Activated T-helper 2 cell treated with anti-CD3 and anti-CD28 coated beads, Interferon-gamma antibody, Interleukin-2, Interleukin-4, amounts not matched to agents 10 μg/mL and 5 μg/mL and 100 μg/mL, durations not matched to agents 14 hours and 24 hours and 36 hours (primary cell): Measurements from ENCODE around the gene INPP4A. TPM values are rescaled to one million over a fixed set of nuclear protein-coding genes. Genes with fewer than 3 reads are reported as not detected.

Source experiments
- DNase-seq: peaks from one replicate; pipeline ENCODE4 v3.0.0; 2021; ENCODE audit warnings: low spot score
- H3K27ac Mint-ChIP-seq: one replicate; pipeline ENCODE4 v1.8.0; 2021; ENCODE audit warnings: mixed read lengths
- H3K27me3 Mint-ChIP-seq: one replicate; pipeline ENCODE4 v1.8.0; 2021; ENCODE audit warnings: low read depth, mixed read lengths
- H3K36me3 Mint-ChIP-seq: one replicate; pipeline ENCODE4 v1.8.0; 2021; ENCODE audit warnings: low read depth, mixed read lengths
- H3K4me1 Mint-ChIP-seq: one replicate; pipeline ENCODE4 v1.8.0; 2021; ENCODE audit warnings: low read depth, mixed read lengths
- H3K4me3 Mint-ChIP-seq: one replicate; pipeline ENCODE4 v1.8.0; 2021; ENCODE audit warnings: low read depth, mild to moderate bottlenecking, moderate library complexity, mixed read lengths
- H3K9me3 Mint-ChIP-seq: one replicate; pipeline ENCODE4 v1.8.0; 2021; ENCODE audit warnings: mixed read lengths
- intact Hi-C: fragments of 100-400 bp; cut with micrococcal nuclease; formaldehyde crosslinking; loops from one replicate; pipeline ENCODE4 v1.15.1; 2023
- total RNA-seq: library from RNA; stranded (reverse); gene quantifications from 2 replicates; pipeline ENCODE4 v1.2.3, GENCODE V29; 2022

The INPP4A gene
- total RNA-seq, 1 donor from 2014 or later, result 35.9 TPM

DNA sequence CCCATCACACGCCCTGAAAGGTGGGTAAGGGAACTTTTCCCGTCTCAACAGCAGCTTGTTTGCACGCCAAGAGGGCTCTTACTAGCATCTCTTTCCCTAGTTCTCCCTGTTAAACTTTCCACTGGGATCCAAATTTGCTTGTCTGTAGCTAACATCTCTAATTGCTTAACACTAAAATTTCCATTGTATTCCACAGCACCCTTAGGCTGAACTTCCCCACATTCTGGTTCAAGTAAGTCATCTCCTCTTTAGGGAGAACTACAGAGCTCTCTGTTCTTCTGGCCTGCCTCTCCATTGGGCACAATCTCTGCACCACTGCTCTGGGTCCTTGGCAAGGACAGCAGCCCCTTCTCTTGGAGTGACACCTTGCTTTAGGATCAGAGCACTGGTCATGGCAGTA is 187.7 kb downstream of the INPP4A start:
- Mint-ChIP-seq H3K27ac (no peak overlapping the region), H3K36me3 (peaks cover 68% of the 10 kb centered on the region), H3K27me3 (no peaks in the 10 kb centered on the region), H3K4me3 (no peak overlapping the region), H3K4me1 (peaks cover 34% of the 10 kb centered on the region), H3K9me3 (no peaks in the 10 kb centered on the region)
- no peak for DNase-seq
- intact Hi-C loops, result loop anchor here (10.0 kb wide), 1 partner anchor 522 kb away; the partner anchor contains the start of genes LIPT1 and TSGA10

DNA sequence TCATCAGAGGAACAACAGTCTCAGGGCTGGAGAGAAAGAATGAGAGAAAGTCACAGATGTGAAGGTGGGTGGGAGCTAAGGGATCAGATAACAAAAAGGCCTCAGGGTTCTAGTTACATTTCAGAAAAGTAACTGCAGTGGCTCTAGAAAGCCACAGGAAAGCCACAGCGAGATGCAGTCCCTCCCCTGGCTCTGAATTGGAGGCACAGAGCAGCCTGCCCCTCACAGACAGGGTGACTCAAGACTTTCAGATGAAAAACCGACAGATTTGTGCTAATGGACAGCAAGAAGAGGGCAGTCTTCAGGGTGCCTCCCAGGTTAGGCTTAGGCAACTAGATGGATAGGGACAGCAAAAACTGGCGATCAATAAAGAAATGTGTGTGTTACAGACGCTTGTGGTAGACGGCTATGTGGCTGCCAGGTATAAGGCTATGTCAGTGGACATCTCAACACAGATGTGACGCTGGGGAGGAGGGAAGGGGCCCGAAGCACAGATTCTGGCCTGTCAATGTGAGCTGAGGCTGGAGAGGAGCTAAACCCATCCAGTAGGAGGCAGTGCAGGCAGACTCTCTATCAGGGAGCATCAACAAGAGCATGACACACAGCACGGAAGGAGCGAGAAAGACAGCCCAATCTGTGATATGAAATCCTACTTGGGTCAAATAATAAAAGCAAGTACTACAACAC is 189.9 kb downstream of the INPP4A start:
- Mint-ChIP-seq H3K27ac (peak overlapping the region; percentile 91), H3K4me1 (peaks cover 45% of the 10 kb centered on the region), H3K36me3 (peaks cover 66% of the 10 kb centered on the region), H3K27me3 (no peaks in the 10 kb centered on the region), H3K4me3 (peak overlapping the region; percentile 63), H3K9me3 (no peaks in the 10 kb centered on the region)
- DNase-seq, result peak; percentile 42
- intact Hi-C loops, result loop anchor here (5.0 to 10.0 kb wide), 3 partner anchors 67 to 520 kb away; partner anchors contain the start of genes LIPT1 and TSGA10

DNA sequence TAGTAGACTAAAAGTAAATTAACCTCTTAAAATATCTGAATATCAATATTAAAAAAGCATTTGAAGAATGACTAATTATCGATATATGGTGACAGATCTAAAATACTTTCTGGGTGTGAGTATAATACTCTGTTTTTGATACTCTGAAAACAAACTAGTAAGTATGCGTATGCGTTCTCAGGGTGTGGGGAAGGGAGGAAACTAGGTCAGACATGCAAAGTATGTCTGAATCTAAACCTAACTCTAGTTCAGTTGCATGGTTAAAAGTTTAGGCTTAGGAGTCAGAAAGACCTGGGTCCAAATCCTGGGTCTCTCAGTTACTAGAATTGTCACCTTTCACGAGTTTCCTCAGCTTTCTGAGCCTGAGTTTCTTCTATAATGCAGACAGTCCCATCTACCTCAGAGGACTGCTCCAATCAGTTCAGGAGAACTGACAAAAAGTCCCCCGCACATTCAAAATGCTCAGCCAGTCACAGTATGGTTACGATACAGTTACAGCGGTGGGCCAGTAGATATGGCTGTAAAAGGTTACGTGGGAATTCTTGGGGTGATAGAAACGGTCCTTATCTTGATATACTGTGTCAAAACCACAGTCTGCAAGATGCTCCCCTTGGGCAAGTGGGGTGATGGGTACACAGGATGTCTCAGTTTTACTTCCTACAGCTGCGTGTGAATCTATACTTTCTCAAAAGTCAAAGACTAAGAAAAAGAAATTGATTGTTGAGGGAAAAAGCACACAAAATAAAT is 192.9 kb downstream of the INPP4A start:
- Mint-ChIP-seq H3K9me3 (no peaks in the 10 kb centered on the region), H3K4me3 (peak overlapping the region; percentile 49), H3K27ac (peak overlapping the region; percentile 84), H3K27me3 (no peaks in the 10 kb centered on the region), H3K36me3 (peaks cover 62% of the 10 kb centered on the region), H3K4me1 (peaks cover 44% of the 10 kb centered on the region)
- intact Hi-C loops, result loop anchor here (1.0 to 10.0 kb wide), 6 partner anchors 12 to 517 kb away; partner anchors contain the start of genes COA5, LIPT1, TSGA10 and UNC50
- peak; percentile 53 for DNase-seq

DNA sequence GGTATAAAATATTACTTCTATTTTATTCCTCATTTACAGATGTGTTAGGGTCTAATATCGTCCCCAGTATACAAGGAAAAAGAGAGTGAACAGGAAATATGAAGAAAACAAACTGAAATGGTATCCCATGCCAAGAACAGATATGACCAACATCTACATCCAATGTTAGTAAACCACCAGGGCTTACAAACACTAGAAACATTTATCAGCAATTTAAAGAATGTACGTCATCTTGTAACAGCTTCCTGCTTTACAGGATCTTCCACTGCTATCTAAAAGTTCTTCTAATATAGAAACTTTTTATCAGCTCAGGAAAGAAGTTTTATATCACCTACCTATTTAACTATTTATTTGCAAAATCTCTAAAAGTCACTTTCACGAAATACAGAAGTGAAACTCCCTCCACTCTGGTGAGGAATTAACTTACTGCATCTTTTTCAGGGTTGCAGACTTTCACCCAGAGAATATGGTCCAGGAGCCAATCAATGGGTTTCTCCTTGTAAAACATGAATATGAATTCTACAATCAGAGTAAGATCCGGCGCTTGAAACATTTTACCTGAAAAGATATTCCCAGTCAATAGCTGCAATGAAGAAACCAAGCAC is 198.9 kb downstream of the INPP4A start:
- Mint-ChIP-seq H3K9me3 (no peaks in the 10 kb centered on the region), H3K4me3 (no peak overlapping the region), H3K36me3 (peaks cover 55% of the 10 kb centered on the region), H3K27ac (no peak overlapping the region), H3K27me3 (no peaks in the 10 kb centered on the region), H3K4me1 (peaks cover 13% of the 10 kb centered on the region)
- intact Hi-C loops, result no loop called here
- DNase-seq, result no peak

Other genes with a start within 250 kb of the INPP4A start
- not detected in 2 replicates for gene CNGA3, start 98.4 kb upstream of the INPP4A start, total RNA-seq
- gene COA5, start 163.7 kb downstream of the INPP4A start, total RNA-seq, result 20.9 and 23.9 TPM in 2 replicates
- gene UNC50, start 163.7 kb downstream of the INPP4A start, total RNA-seq, result 39.6 and 40.1 TPM in 2 replicates